ENCODE data around the gene HSPH1. TPM values are rescaled to one million over a fixed set of nuclear protein-coding genes. Genes with fewer than 3 reads are reported as not detected.

Gene HSPH1
- total RNA-seq, 3 donors from 2014 or later: 312 to 333 (median 322) TPM

Other genes starting within 250 kb of the HSPH1 start
- not detected for gene TEX26, start 229.2 kb downstream of the HSPH1 start, total RNA-seq
- 1 to 10 TPM; 3.7 to 4.1 (median 3.9) TPM for gene B3GLCT, start 38.1 kb upstream of the HSPH1 start, total RNA-seq